Endothelial cell of umbilical vein (primary cell): ENCODE results near the gene RAD51B. TPM values are rescaled to one million over a fixed set of nuclear protein-coding genes. Genes with fewer than 3 reads are reported as not detected.

Experiments used
- BruUV-seq: library from RNA; stranded (reverse); fragments of 400-500 nt; replicated peaks from 2 replicates; lab custom pipeline; 2021; lab: Mats Ljungman, UMichigan
- CTCF ChIA-PET: fragments of 300-600, 350-600 bp; sonication (Branson Sonifier 250); formaldehyde crosslinking; loops from one replicate; lab custom pipeline; 2021; ENCODE audit warnings: antibody characterized with exemption, inconsistent platforms; lab: Charles Lee
- POLR2A ChIA-PET: fragments of 300-600, 350-600 bp; sonication (Branson Sonifier 250); formaldehyde crosslinking; loops from one replicate; lab custom pipeline; 2021; ENCODE audit warnings: antibody characterized with exemption, inconsistent platforms; lab: Charles Lee
- DNase-seq: peaks from one replicate; pipeline ENCODE4 v3.0.0-alpha.2; 2011; ENCODE audit warnings: low read depth, low spot score
- FAIRE-seq: peaks from 2 replicates; lab custom pipeline; 2011; peaks lifted over from hg19 to GRCh38; lab: Jason Lieb, UNC
- H2AFZ ChIP-seq: 2 replicates; pipeline ENCODE4 v1.6.0; 2012; ENCODE audit warnings: low read depth, low read length, control low read depth, inconsistent platforms
- H3K27ac ChIP-seq: 2 replicates; pipeline ENCODE4 v1.5.1; 2011; ENCODE audit warnings: low read depth, mild to moderate bottlenecking, control low read depth, low read length, moderate library complexity; ENCODE audit not compliant: insufficient read depth
- H3K27me3 ChIP-seq, 2 experiments: 2 replicates each; pipeline versions ENCODE4 v1.6.0 to v1.6.1; 2011; ENCODE audit warnings: low read length in 2 of 2, mixed read lengths in 1 of 2; ENCODE audit not compliant: control insufficient read depth in 2 of 2, insufficient read depth in 2 of 2
- H3K36me3 ChIP-seq, 2 experiments: 2 replicates in 1 of 2; 3 replicates in 1 of 2; pipeline ENCODE4 v1.5.1; 2011; ENCODE audit warnings: low read length in 2 of 2, mild to moderate bottlenecking in 1 of 2, moderate library complexity in 1 of 2; ENCODE audit not compliant: control insufficient read depth in 2 of 2, insufficient read depth in 2 of 2; ENCODE audit errors: extremely low read depth in 1 of 2
- H3K4me1 ChIP-seq: 3 replicates; pipeline ENCODE4 v1.5.1; 2011; ENCODE audit warnings: mild to moderate bottlenecking, low read length; ENCODE audit not compliant: control insufficient read depth, insufficient read depth; ENCODE audit errors: extremely low read depth
- H3K4me2 ChIP-seq: 2 replicates; pipeline ENCODE4 v1.6.1; 2011; ENCODE audit warnings: low read length, control low read depth, mixed read lengths; ENCODE audit not compliant: insufficient read depth
- H3K4me3 ChIP-seq, 3 experiments: fragments of 200-600 bp in 1 of 3; sonication (generic), shearing (Covaris generic) in 1 of 3; replicated peaks in 1 of 3; 2 replicates each; pipeline ENCODE4 v1.5.1; 2011 to 2016; ENCODE audit warnings: control low read depth in 3 of 3, low read length in 3 of 3, mild to moderate bottlenecking in 2 of 3, inconsistent platforms in 1 of 3, low read depth in 1 of 3, moderate library complexity in 1 of 3; ENCODE audit not compliant: insufficient read depth in 1 of 3
- H3K79me2 ChIP-seq: 2 replicates; pipeline ENCODE4 v1.6.0; 2012; ENCODE audit warnings: low read length, inconsistent platforms; ENCODE audit not compliant: control insufficient read depth, insufficient read depth
- H3K9ac ChIP-seq: replicated peaks from 2 replicates; pipeline ENCODE3; 2011; ENCODE audit warnings: low read length, control low read depth; ENCODE audit not compliant: insufficient read depth; ENCODE audit errors: extremely low read depth
- H3K9me1 ChIP-seq: replicated peaks from 3 replicates; pipeline ENCODE4 v1.6.0; 2011; ENCODE audit warnings: mild to moderate bottlenecking, low read length; ENCODE audit not compliant: control insufficient read depth, insufficient read depth; ENCODE audit errors: extremely low read depth
- H3K9me3 ChIP-seq: replicated peaks from 2 replicates; pipeline ENCODE4 v1.5.1; 2012; ENCODE audit warnings: low read length, inconsistent platforms; ENCODE audit not compliant: control insufficient read depth, insufficient read depth
- H4K20me1 ChIP-seq: replicated peaks from 2 replicates; pipeline ENCODE3; 2011; ENCODE audit warnings: mild to moderate bottlenecking, low read length; ENCODE audit not compliant: control insufficient read depth, insufficient read depth; ENCODE audit errors: extremely low read depth
- CTCF ChIP-seq, 2 donors: IDR thresholded peaks; 1 replicate in 1 of 2; 2 replicates in 1 of 2; pipeline ENCODE4 v1.5.1; 2011; ENCODE audit warnings: low read length in 2 of 2, mild to moderate bottlenecking in 2 of 2, moderate library complexity in 2 of 2, control low read depth in 1 of 2, inconsistent platforms in 1 of 2, low read depth in 1 of 2; ENCODE audit not compliant: insufficient read depth in 1 of 2; ENCODE audit errors: extremely low read depth in 1 of 2
- EZH2 ChIP-seq: IDR thresholded peaks from 2 replicates; pipeline ENCODE4 v1.6.1; 2012; ENCODE audit warnings: borderline replicate concordance, low read depth, mild to moderate bottlenecking, moderate library complexity, low read length, inconsistent platforms; ENCODE audit not compliant: severe bottlenecking
- FOS ChIP-seq: IDR thresholded peaks from 2 replicates; pipeline ENCODE4 v1.6.1; 2011; ENCODE audit warnings: mild to moderate bottlenecking, low read length, moderate library complexity, borderline replicate concordance; ENCODE audit not compliant: insufficient read depth
- GATA2 ChIP-seq: IDR thresholded peaks from 2 replicates; pipeline ENCODE4 v1.7.0; 2011; ENCODE audit warnings: low read depth, mild to moderate bottlenecking, moderate library complexity, mixed read lengths, low read length; ENCODE audit not compliant: insufficient read length, insufficient read depth
- JUN ChIP-seq: IDR thresholded peaks from 2 replicates; pipeline ENCODE4 v1.6.1; 2011; ENCODE audit warnings: borderline replicate concordance, low read depth; ENCODE audit not compliant: insufficient read length, insufficient read depth
- MAX ChIP-seq: IDR thresholded peaks from 2 replicates; pipeline ENCODE4 v1.6.1; 2011; ENCODE audit not compliant: insufficient read depth, insufficient read length
- MYC ChIP-seq: IDR thresholded peaks from one replicate; pipeline ENCODE4 v1.6.1; 2011; ENCODE audit warnings: mild to moderate bottlenecking, low read depth, low read length
- POLR2A ChIP-seq: IDR thresholded peaks from 2 replicates; pipeline ENCODE4 v1.6.1; 2012; ENCODE audit warnings: low read depth, mild to moderate bottlenecking, control low read depth, low read length
- POLR2AphosphoS5 ChIP-seq: IDR thresholded peaks from 2 replicates; pipeline ENCODE4 v1.6.1; 2012; ENCODE audit warnings: low read depth, mild to moderate bottlenecking, control low read depth, low read length, moderate library complexity; ENCODE audit not compliant: insufficient read depth
- dilution Hi-C: fragments of 300-500 bp; cut with MboI; formaldehyde crosslinking; loops from one replicate; pipeline ENCODE4 v1.15.0; 2019; ENCODE audit warnings: low sequenced_read_pairs; ENCODE audit not compliant: extremely low pct_ligation_motif_present
- intact Hi-C: fragments of 100-400 bp; cut with micrococcal nuclease; formaldehyde crosslinking; loops from one replicate; pipeline ENCODE4 v1.10.0; 2022
- polyA plus RNA-seq, 4 experiments: library from polyadenylated mRNA; depleted of rRNA in 3 of 4; stranded (reverse) in 3 of 4; unstranded in 1 of 4; fragments of >200 nt; gene quantifications; 2 replicates each; pipeline versions ENCODE4 v1.2.1 to v1.2.3, GENCODE V29; 2011 to 2012; ENCODE audit warnings: missing spikeins in 1 of 4
- total RNA-seq: library from RNA; stranded (reverse); gene quantifications from 2 replicates; pipeline ENCODE4 v1.2.3, GENCODE V29; 2021

Gene RAD51B
- total and polyA plus RNA-seq, 2 donors (not counting 3 experiments of a cell fraction or from before 2014, with no cell fraction given), result 3.9 to 19.0 TPM

- FAIRE-seq, result no peak
- no peak overlapping the region for H3K27ac ChIP-seq
- DNase-seq, result no peak
- H3K4me3 ChIP-seq, result no peak overlapping the region
- TF ChIP-seq JUN, result no peak
- no peak for TF ChIP-seq CTCF (IDR thresholded peaks at IDR 0.05; ENCODE audit: extremely low read depth in 1 of 2, insufficient read depth in 1 of 2, low read depth in 1 of 2, low read length in 2 of 2)
- no peak for TF ChIP-seq POLR2A
- TF ChIP-seq POLR2AphosphoS5, result no peak
- no peak for TF ChIP-seq GATA2
- no peak for TF ChIP-seq FOS
- no peak for TF ChIP-seq EZH2
- TF ChIP-seq MAX, result no peak
- TF ChIP-seq MYC, result no peak
- H3K79me2 ChIP-seq, result no peaks in the 10 kb centered on the region
- H3K4me2 ChIP-seq, result no peak overlapping the region
- H3K9me1 ChIP-seq, result no peaks in the 10 kb centered on the region
- H2AFZ ChIP-seq, result no peak overlapping the region
- H3K4me1 ChIP-seq, result peaks cover 2% of the 10 kb centered on the region
- CTCF ChIA-PET, result no interaction called here
- no peaks in the 10 kb centered on the region for H3K36me3 ChIP-seq
- POLR2A ChIA-PET, result no interaction called here
- no peak overlapping the region for H3K9ac ChIP-seq
- dilution Hi-C loops (no loop called here), intact Hi-C loops (no loop called here)
- BruUV-seq, result no TSS peak
- H4K20me1 ChIP-seq, result no peaks in the 10 kb centered on the region
- H3K9me3 ChIP-seq, result no peaks in the 10 kb centered on the region
- no peaks in the 10 kb centered on the region for H3K27me3 ChIP-seq
Measured at GRCh38 chr14:68283378-68284123, 464.0 kb downstream of the RAD51B start.
